ENCODE results near the gene PPM1E.

The PPM1E gene

DNA sequence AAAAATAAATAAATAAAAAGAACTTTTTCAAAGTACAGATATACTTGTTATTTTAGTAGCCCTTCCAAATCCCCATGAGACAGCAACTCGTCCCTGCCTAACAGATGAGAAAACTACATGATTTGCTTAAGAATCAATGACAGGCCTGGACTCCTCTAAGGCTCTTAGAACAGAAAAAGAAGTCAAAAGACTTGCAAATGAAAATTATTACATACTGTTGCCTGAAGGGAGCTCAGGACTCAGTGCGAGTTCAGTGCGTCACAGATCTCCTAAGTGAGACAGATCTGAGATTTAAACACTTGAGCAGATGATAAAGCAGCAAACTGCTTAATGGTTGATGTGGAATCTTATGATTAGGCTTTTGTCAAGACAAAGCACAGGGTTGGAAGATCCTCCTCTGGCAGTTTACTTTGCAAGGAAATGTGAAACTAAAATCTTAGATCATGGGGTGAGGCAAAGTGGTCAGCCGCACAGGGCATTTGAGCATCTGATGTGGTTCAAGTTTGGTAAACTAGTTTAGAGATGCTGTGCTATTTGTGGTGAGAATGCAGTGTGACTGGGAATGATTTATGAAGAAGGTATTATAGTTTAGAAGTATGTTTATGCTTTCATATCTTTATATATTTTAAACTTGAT, 212.9 kb downstream of the PPM1E start:
- no peak for DNase-seq (ENCODE audit: extremely low spot score)
- CTCF ChIA-PET = interaction anchor here (2.7 kb wide), 1 partner anchor 8 kb away, joined by 10 read pairs; no protein-coding TSS in a partner anchor
- TF ChIP-seq, protein P1, sequence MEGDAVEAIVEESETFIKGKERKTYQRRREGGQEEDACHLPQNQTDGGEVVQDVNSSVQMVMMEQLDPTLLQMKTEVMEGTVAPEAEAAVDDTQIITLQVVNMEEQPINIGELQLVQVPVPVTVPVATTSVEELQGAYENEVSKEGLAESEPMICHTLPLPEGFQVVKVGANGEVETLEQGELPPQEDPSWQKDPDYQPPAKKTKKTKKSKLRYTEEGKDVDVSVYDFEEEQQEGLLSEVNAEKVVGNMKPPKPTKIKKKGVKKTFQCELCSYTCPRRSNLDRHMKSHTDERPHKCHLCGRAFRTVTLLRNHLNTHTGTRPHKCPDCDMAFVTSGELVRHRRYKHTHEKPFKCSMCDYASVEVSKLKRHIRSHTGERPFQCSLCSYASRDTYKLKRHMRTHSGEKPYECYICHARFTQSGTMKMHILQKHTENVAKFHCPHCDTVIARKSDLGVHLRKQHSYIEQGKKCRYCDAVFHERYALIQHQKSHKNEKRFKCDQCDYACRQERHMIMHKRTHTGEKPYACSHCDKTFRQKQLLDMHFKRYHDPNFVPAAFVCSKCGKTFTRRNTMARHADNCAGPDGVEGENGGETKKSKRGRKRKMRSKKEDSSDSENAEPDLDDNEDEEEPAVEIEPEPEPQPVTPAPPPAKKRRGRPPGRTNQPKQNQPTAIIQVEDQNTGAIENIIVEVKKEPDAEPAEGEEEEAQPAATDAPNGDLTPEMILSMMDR (IDR thresholded peaks at IDR 0.05; ENCODE audit: control extremely low read depth, extremely low read depth, low read depth, missing control alignments) = no peak
- POLR2A ChIA-PET = no interaction called here

DNA sequence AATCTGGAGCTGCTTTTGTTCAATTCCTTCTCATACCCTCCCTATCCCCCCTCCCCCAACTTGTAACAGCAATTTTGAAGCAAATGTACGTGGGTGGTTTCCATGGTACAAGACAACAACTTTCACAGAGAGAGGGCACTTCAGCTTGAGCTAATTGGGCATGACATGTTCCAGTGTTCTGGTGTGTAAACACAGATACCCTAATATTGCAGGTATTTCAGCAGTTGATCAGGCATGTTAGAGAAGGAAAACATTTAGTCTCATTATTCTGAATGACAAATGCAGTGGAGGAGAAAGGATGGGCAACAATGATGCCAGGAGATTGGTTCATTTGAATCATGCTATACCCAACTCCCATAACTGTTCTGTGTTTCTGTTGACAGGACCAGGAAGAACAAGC, 213.5 kb downstream of the PPM1E start:
- CTCF ChIA-PET = interaction anchor here (1.2 to 2.7 kb wide), 3 partner anchors 9 to 11 kb away, joined by 4 to 10 read pairs (median 5); no protein-coding TSS in a partner anchor
- POLR2A ChIA-PET = no interaction called here
- no peak for DNase-seq (ENCODE audit: extremely low spot score)
- TF ChIP-seq, protein P1 (IDR thresholded peaks at IDR 0.05; ENCODE audit: control extremely low read depth, extremely low read depth, low read depth, missing control alignments) = no peak

DNA sequence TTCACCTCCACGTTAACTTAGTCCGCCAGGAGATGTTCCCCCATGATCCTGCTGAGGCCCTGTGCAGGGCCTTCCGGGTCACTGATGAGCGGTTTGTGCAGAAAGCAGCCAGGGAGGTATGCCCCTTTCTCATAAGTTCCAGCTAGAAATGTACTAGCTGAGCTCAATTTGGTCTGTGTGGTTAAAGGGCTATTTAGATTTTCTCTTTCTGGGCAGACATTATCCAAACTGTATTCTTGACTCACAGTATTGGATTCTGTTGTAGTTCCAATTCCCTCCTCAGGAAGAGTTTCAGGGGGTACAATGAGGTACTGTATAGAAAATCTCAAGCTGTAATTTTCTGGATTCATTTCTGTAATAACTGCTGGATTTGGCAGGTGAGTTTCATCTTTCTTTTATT, 214.0 kb downstream of the PPM1E start:
- ChIA-PET CTCF (interaction anchor here (0.8 to 2.7 kb wide), 5 partner anchors 9 to 220 kb away, joined by 3 to 10 read pairs (median 4); no protein-coding TSS in a partner anchor), POLR2A (no interaction called here)
- no peak for DNase-seq (ENCODE audit: extremely low spot score)
- TF ChIP-seq, protein P1 (IDR thresholded peaks at IDR 0.05; ENCODE audit: control extremely low read depth, extremely low read depth, low read depth, missing control alignments) = no peak

DNA sequence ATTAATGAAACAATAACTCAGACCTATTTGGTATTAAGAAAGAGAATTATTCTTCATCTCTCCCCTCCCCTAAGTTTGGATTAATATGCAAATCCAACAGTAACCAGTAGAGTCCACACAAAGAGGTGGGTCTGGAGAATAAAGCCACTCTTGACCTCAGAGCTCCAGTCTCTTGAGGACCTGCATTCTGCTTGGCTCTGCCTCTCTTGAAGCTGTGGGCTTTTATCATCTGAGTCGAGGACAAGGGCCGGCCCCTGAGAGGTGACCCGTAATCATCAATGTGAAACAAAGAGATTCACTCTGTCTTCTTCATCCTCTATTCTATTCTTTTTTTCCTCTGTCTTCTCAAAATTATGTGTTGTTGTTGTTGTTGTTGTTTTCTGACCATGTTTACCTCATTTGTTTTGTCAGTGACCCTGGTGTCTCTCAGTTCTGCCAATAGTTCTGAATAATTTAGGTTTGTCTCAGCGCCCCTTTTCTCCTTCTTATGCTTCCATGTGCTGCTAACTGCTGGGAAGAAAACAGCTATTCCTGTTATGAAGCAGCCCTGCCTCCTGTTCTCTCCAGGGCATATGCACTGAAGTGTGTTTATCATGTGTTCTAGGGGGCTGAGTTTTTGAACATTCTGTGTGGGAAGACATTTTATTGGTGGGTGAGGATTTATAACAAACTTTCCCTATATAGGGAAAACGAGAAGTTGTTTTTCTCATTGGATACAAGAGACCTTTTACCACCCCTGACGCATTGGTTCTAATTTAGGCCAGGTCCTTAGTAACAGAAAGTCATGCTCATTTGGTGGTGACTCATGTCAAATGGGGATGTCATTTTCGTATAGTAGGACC, 215.2 kb downstream of the PPM1E start:
- POLR2A ChIA-PET = interaction anchor here (0.6 kb wide), 1 partner anchor 312 kb away, joined by 4 read pairs; no protein-coding TSS in a partner anchor
- TF ChIP-seq, protein P1 (IDR thresholded peaks at IDR 0.05; ENCODE audit: control extremely low read depth, extremely low read depth, low read depth, missing control alignments) = no peak

DNA sequence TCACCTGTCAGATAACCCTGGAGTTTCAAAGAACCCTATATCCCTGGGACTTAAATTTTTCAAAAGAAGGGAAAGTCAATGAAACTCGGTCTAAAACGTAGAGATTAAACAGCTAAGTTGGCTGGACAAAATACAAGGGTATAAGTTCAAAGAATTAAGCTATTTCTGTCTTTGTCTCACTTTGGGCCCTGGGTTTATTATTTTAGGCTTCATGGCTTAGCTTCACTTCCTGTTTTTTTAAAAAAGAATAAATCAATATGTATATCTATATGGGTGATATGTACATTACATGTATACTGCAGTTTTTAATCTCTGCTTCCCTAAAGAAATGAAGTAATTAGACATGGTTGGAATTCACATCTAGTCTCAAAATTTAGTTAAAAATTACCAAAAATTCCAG, 218.7 kb downstream of the PPM1E start:
- TF ChIP-seq, protein P1 (IDR thresholded peaks at IDR 0.05; ENCODE audit: control extremely low read depth, extremely low read depth, low read depth, missing control alignments) = no peak
- POLR2A ChIA-PET = no interaction called here
- no peak for DNase-seq (ENCODE audit: extremely low spot score)
- CTCF ChIA-PET = interaction anchor here (1.0 to 1.6 kb wide), 2 partner anchors 15 to 386 kb away, joined by 3 to 4 read pairs; no protein-coding TSS in a partner anchor

More for the DNA sequence above, 215.2 kb downstream of the PPM1E start:
- CTCF ChIA-PET = interaction anchor here (0.8 to 2.7 kb wide), 3 partner anchors 11 to 221 kb away, joined by 3 to 10 read pairs (median 4); no protein-coding TSS in a partner anchor
- no peak for DNase-seq (ENCODE audit: extremely low spot score)

DNA sequence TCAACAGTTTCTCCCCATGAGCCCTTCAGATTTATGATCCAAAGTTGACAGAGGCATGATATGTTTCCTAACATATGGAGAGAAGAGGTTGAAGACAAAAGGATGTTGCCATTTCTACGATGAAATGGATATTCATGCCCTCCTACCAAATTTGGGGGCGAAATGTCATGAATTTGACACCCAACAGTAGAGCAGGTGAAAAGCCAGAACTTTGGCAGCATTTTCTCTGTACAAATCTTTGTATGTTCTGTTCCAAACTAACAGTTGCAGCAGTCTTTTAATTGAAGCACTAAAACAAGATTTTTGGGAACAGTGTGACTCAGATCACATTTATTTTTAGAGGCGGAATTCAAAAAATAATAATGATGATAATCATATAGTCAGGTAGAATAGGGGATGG, 220.9 kb downstream of the PPM1E start:
- no peak for DNase-seq (ENCODE audit: extremely low spot score)
- CTCF ChIA-PET = interaction anchor here (1.5 kb wide), 1 partner anchor 389 kb away, joined by 3 read pairs; no protein-coding TSS in a partner anchor
- TF ChIP-seq, protein P1 (IDR thresholded peaks at IDR 0.05; ENCODE audit: control extremely low read depth, extremely low read depth, low read depth, missing control alignments) = no peak
- POLR2A ChIA-PET = no interaction called here

Data from GM10248 (cell line).